ENCODE measurements around the gene OR5AU1. TPM values are rescaled to one million over a fixed set of nuclear protein-coding genes. Genes with fewer than 3 reads are reported as not detected.
"Not testable (repeated sequence)": the region's sequence is repeated elsewhere in the genome, so short reads cannot be mapped to it uniquely, and the experiment has no call there.

The OR5AU1 gene
- total RNA-seq, 1 donor from 2014 or later: not detected

DNA sequence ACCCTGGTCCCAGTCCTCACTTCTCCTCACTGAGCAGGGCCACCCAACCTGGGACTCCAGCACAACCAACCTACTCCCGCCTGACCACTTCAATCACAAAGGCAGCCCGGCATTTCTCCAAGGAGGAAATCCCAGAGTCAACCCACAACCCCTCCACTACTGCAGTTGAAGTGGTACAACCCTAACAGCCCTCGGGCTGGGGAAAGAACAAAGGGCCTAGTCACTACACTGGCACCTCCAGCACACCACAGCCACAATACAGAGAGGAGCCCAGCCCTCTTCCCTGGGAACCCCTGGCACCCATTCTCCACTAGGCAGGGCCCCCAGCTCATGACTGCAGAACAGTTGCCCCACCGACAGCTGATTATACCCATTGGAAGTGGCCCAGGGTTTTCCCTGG, 13.7 kb upstream of the OR5AU1 start:
- TF ChIP-seq, protein P1, sequence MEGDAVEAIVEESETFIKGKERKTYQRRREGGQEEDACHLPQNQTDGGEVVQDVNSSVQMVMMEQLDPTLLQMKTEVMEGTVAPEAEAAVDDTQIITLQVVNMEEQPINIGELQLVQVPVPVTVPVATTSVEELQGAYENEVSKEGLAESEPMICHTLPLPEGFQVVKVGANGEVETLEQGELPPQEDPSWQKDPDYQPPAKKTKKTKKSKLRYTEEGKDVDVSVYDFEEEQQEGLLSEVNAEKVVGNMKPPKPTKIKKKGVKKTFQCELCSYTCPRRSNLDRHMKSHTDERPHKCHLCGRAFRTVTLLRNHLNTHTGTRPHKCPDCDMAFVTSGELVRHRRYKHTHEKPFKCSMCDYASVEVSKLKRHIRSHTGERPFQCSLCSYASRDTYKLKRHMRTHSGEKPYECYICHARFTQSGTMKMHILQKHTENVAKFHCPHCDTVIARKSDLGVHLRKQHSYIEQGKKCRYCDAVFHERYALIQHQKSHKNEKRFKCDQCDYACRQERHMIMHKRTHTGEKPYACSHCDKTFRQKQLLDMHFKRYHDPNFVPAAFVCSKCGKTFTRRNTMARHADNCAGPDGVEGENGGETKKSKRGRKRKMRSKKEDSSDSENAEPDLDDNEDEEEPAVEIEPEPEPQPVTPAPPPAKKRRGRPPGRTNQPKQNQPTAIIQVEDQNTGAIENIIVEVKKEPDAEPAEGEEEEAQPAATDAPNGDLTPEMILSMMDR (conservative IDR thresholded peaks at IDR 0.05): no peak
- H3K4me3 Mint-ChIP-seq: no peak overlapping the region
- peaks cover 10% of the 10 kb centered on the region for H3K9me3 Mint-ChIP-seq
- no peaks in the 10 kb centered on the region for H3K36me3 Mint-ChIP-seq (ENCODE audit: low read depth)
- no peak for DNase-seq (ENCODE audit: low read depth, low spot score)
- no peaks in the 10 kb centered on the region for H3K4me1 Mint-ChIP-seq
- peaks cover 37% of the 10 kb centered on the region for H3K27me3 Mint-ChIP-seq (ENCODE audit: low read depth)
- no peak overlapping the region for H3K27ac Mint-ChIP-seq (ENCODE audit: unreplicated experiment)

DNA sequence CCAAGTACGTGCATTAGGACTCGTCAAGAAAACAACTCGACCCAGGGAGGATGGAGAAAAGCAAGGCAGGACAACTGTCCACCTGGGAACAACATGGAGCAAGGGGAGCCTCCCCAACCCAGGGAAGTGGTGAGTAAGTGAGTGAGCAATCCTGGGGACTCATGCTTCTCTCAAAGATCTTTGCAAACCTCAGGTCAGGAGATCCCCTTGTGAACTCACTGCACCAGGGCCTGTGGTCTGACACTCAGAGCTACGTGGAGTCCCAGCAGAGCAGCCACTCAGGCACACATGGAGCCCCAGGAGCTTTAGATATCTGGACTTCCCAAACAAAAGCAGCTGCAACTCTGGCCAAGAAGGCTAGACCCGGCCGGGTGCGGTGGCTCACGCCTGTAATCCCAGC, 12.2 kb upstream of the OR5AU1 start:
- TF ChIP-seq, protein P1 (conservative IDR thresholded peaks at IDR 0.05): no peak
- no peak for DNase-seq (ENCODE audit: low read depth, low spot score)
- no peak overlapping the region for H3K27ac Mint-ChIP-seq (ENCODE audit: unreplicated experiment)
- no peak overlapping the region for H3K4me3 Mint-ChIP-seq
- H3K9me3 Mint-ChIP-seq: peaks cover 2% of the 10 kb centered on the region
- H3K27me3 Mint-ChIP-seq (ENCODE audit: low read depth): peaks cover 29% of the 10 kb centered on the region
- H3K4me1 Mint-ChIP-seq: no peaks in the 10 kb centered on the region
- H3K36me3 Mint-ChIP-seq (ENCODE audit: low read depth): no peaks in the 10 kb centered on the region

- not testable (repeated sequence) for H3K9me3 Mint-ChIP-seq
- peaks cover 34% of the 10 kb centered on the region for H3K27me3 Mint-ChIP-seq (ENCODE audit: low read depth)
Observed at GRCh38 chr14:21165670-21166069, 9.8 kb upstream of the OR5AU1 start.

DNA sequence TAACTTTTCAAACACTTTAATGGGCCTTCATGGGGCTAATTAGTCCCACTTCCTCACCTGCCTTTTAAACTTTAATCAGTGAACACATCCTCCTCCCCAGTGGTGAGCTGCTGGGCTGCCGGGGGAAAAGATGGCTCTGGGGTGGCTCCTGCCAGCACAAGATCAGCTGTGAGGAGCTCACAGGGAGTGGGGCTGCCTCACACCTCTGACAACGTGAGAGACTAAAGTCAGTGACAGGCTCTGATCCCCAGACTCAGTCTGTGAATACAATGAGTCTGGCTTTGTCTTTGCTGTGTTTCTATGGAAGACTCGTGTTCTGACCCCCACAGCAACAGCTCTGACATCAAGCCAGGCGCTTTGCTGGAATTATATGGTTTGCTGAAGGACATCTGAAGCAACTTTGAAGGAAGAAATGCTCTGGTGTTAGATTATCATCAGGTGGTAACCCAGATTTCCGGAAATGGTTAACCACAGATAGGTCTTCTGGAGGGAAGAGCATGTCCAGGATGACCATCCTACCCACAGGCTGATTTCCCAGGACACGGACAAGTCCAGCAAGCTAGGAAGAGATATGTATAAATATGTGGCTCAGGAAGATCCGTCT, 9.2 kb upstream of the OR5AU1 start:
- not testable (repeated sequence) for H3K4me1 Mint-ChIP-seq; H3K36me3 Mint-ChIP-seq (ENCODE audit: low read depth); DNase-seq (ENCODE audit: low read depth, low spot score); H3K27ac Mint-ChIP-seq (ENCODE audit: unreplicated experiment); H3K9me3 Mint-ChIP-seq; H3K4me3 Mint-ChIP-seq
- peaks cover 37% of the 10 kb centered on the region for H3K27me3 Mint-ChIP-seq (ENCODE audit: low read depth)

More at GRCh38 chr14:21165670-21166069, 9.8 kb upstream of the OR5AU1 start:
- not testable (repeated sequence) for H3K36me3 Mint-ChIP-seq (ENCODE audit: low read depth); H3K4me1 Mint-ChIP-seq; DNase-seq (ENCODE audit: low read depth, low spot score); H3K4me3 Mint-ChIP-seq; H3K27ac Mint-ChIP-seq (ENCODE audit: unreplicated experiment)

DNA sequence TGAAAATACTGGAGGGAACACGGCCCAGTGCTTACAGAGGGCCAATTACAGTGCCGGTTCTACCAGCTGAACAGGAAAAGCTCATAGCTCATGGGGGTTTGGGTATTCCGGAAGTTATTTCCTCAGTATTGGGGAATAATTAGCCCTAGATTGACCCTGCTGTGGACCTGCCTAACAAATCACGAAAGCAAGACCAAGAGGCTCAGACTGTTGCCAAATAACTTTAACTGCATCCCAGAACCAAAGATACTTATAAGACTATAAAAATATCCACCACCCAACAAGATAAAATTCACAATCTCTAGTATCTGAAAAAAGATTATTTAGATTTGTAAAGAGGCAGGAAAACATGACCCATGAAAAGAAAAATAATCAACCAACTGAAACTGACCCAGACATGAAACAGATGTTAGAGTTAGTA, 8.0 kb upstream of the OR5AU1 start:
- H3K36me3 Mint-ChIP-seq (ENCODE audit: low read depth): no peaks in the 10 kb centered on the region
- H3K4me3 Mint-ChIP-seq: no peak overlapping the region
- H3K27me3 Mint-ChIP-seq (ENCODE audit: low read depth): peaks cover 37% of the 10 kb centered on the region
- no peak overlapping the region for H3K27ac Mint-ChIP-seq (ENCODE audit: unreplicated experiment)
- TF ChIP-seq, protein P1 (conservative IDR thresholded peaks at IDR 0.05): no peak
- no peaks in the 10 kb centered on the region for H3K4me1 Mint-ChIP-seq
- DNase-seq (ENCODE audit: low read depth, low spot score): no peak
- peaks cover 3% of the 10 kb centered on the region for H3K9me3 Mint-ChIP-seq

DNA sequence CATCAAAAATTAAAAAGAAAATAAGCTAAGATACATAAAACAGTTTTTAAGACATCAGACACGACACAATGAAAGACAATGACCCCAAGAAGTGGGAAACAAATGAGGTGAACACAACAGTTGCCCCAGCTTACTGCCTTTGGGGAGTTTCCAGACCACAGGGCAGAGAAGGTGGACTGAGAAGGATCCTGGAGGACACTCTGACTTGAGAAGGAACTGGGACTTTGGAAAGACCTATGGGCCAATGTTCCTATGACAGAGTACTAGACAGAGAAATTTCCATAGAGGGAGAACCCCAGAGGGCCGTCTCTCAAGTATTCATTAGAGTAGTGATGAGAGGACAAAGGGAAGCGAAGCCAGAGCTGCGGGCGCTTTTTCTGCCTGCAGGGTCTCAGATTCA, 6.2 kb upstream of the OR5AU1 start:
- Mint-ChIP-seq H3K27ac (ENCODE audit: unreplicated experiment) (no peak overlapping the region), H3K36me3 (ENCODE audit: low read depth) (no peaks in the 10 kb centered on the region), H3K9me3 (peaks cover 3% of the 10 kb centered on the region), H3K27me3 (ENCODE audit: low read depth) (peaks cover 49% of the 10 kb centered on the region), H3K4me3 (no peak overlapping the region), H3K4me1 (no peaks in the 10 kb centered on the region)
- TF ChIP-seq, protein P1 (conservative IDR thresholded peaks at IDR 0.05): no peak
- DNase-seq (ENCODE audit: low read depth, low spot score): no peak

All from neural crest cell (in vitro differentiated cells).